Right lobe of liver (tissue), 4 donors: ENCODE measurements around the gene ARF4.

Experiments used
- CTCF ChIP-seq, 4 donors: fragments of 200-600 bp in 3 of 4; fragments of 450-650 bp in 1 of 4; IDR thresholded peaks; one replicate each; pipeline versions ENCODE4 v1.5.1 to v1.8.0; 2016 to 2022; ENCODE audit warnings: antibody characterized with exemption in 4 of 4, mild to moderate bottlenecking in 2 of 4
- POLR2A ChIP-seq: fragments of 450-650 bp; IDR thresholded peaks from one replicate; pipeline ENCODE4 v1.6.1; 2017; ENCODE audit warnings: antibody characterized with exemption, mild to moderate bottlenecking
- donor health status: DM: no; HTN: no; CAD: no.
- donor health status: DM: no; HTN: no; CAD: no.
- donor health status: DM: no; HTN: yes; CAD: no.

DNA sequence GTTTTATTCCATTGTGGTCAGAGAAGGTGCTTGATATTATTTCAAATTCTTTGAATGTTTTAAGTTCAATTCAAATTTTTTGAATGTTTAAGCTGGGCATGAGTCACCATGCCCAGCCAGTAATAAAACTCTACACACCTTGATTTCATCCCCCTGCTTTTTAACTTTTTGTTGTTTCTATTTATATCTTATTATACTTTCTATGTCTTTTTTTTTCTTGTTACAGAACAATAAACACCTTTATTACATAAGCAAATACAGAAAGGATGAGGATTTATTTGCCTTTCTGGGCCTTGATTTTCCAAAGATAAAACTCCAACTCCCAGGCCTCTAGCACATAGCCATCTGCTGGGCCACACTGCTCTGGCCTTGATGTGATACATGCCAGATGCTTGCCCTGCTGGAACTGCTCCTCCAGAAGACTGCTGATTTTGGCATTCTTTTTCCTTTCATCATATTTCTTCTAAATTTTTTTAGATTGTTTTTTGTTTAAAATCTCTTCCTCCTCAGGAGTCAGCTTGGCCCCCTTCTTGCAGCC lies 67.0 kb downstream of the ARF4 start:
- no peak for TF ChIP-seq CTCF (IDR thresholded peaks at IDR 0.05)
- TF ChIP-seq POLR2A, result no peak
